Measurements from ENCODE around the gene TRPM8. TPM values are rescaled to one million over a fixed set of nuclear protein-coding genes. Genes with fewer than 3 reads are reported as not detected.

The TRPM8 gene
- total RNA-seq, 1 donor, result 0.63 TPM

- DNase-seq (ENCODE audit: low read depth), result no peak
- H3K4me3 ChIP-seq (ENCODE audit: low read depth, low read length), result no peak overlapping the region
- no peak for TF ChIP-seq CTCF (IDR thresholded peaks at IDR 0.05; ENCODE audit: insufficient read depth, low read length)
Observed at GRCh38 chr2:234058881-234059280, 141.7 kb downstream of the TRPM8 start.

- no peak overlapping the region for H3K4me3 ChIP-seq (ENCODE audit: low read depth, low read length)
- no peak for DNase-seq (ENCODE audit: low read depth)
- no peak for TF ChIP-seq CTCF (IDR thresholded peaks at IDR 0.05; ENCODE audit: insufficient read depth, low read length)
Observed at GRCh38 chr2:234060236-234060635, 143.1 kb downstream of the TRPM8 start.

GRCh38 chr2:234061624-234062257, 144.6 kb downstream of the TRPM8 start:
- no peak for DNase-seq (ENCODE audit: low read depth)
- no peak overlapping the region for H3K4me3 ChIP-seq (ENCODE audit: low read depth, low read length)
- TF ChIP-seq CTCF (IDR thresholded peaks at IDR 0.05; ENCODE audit: insufficient read depth, low read length), result no peak

GRCh38 chr2:234066587-234066986, 149.4 kb downstream of the TRPM8 start:
- TF ChIP-seq CTCF (IDR thresholded peaks at IDR 0.05; ENCODE audit: insufficient read depth, low read length), result no peak
- no peak for DNase-seq (ENCODE audit: low read depth)
- H3K4me3 ChIP-seq (ENCODE audit: low read depth, low read length), result no peak overlapping the region

Other genes with a start within 250 kb of the TRPM8 start
- gene UGT1A9, start 245.5 kb upstream of the TRPM8 start, total RNA-seq (ENCODE audit: low replicate concordance), result not detected in 2 replicates
- gene UGT1A7, start 235.5 kb upstream of the TRPM8 start, total RNA-seq (ENCODE audit: low replicate concordance), result not detected in 2 replicates
- 0.09 TPM in 1 of 2 replicates, not detected in the other for gene UGT1A6, start 224.5 kb upstream of the TRPM8 start, total RNA-seq (ENCODE audit: low replicate concordance)
- not detected in 2 replicates for gene UGT1A5, start 204.5 kb upstream of the TRPM8 start, total RNA-seq (ENCODE audit: low replicate concordance)
- gene UGT1A4, start 198.6 kb upstream of the TRPM8 start, total RNA-seq (ENCODE audit: low replicate concordance), result not detected in 2 replicates
- not detected in 2 replicates for gene UGT1A3, start 188.3 kb upstream of the TRPM8 start, total RNA-seq (ENCODE audit: low replicate concordance)
- not detected in 2 replicates for gene UGT1A1, start 157.1 kb upstream of the TRPM8 start, total RNA-seq (ENCODE audit: low replicate concordance)
- under 0.01 TPM in 1 of 2 replicates, not detected in the other for gene MROH2A, start 139.0 kb upstream of the TRPM8 start, total RNA-seq (ENCODE audit: low replicate concordance)
- 1.1 and 34.9 TPM in 2 replicates for gene HJURP, start 62.8 kb upstream of the TRPM8 start, total RNA-seq (ENCODE audit: low replicate concordance)
- 0.36 TPM in 1 of 2 replicates, not detected in the other for gene SPP2, start 133.3 kb downstream of the TRPM8 start, total RNA-seq (ENCODE audit: low replicate concordance)